NT2/D1 (cell line): ENCODE data around the gene MPG.
"Not testable (repeated sequence)": the region's sequence is repeated elsewhere in the genome, so short reads cannot be mapped to it uniquely, and the experiment has no call there.

Experiments
- DNase-seq: peaks from one replicate; pipeline ENCODE4 v3.0.0-alpha.2; 2011; ENCODE audit warnings: low read depth, low spot score
- H3K27me3 ChIP-seq: 2 replicates; pipeline ENCODE4 v1.6.0; 2011; ENCODE audit warnings: mild to moderate bottlenecking; ENCODE audit not compliant: insufficient read length, insufficient read depth
- H3K36me3 ChIP-seq: 2 replicates; pipeline ENCODE4 v1.6.1; 2011; ENCODE audit warnings: mild to moderate bottlenecking, low read length, mixed read lengths; ENCODE audit not compliant: insufficient read depth, insufficient read length
- H3K4me1 ChIP-seq: 2 replicates; pipeline ENCODE4 v1.5.1; 2011; ENCODE audit not compliant: insufficient read depth, insufficient read length
- H3K4me3 ChIP-seq: 2 replicates; pipeline ENCODE4 v1.5.1; 2011; ENCODE audit warnings: low read depth; ENCODE audit not compliant: insufficient read length
- H3K9ac ChIP-seq: 2 replicates; pipeline ENCODE4 v1.6.0; 2011; ENCODE audit warnings: low read depth; ENCODE audit not compliant: insufficient read length
- H3K9me3 ChIP-seq: 2 replicates; pipeline ENCODE4 v1.5.1; 2011; ENCODE audit warnings: mild to moderate bottlenecking, low read length; ENCODE audit not compliant: insufficient read depth
- SUZ12 ChIP-seq: IDR thresholded peaks from 2 replicates; pipeline ENCODE4 v1.6.1; 2011; ENCODE audit not compliant: insufficient read length, insufficient read depth; ENCODE audit errors: extremely low read depth
- YY1 ChIP-seq: IDR thresholded peaks from 2 replicates; pipeline ENCODE4 v1.6.1; 2011; ENCODE audit not compliant: insufficient read length, insufficient read depth
- ZNF274 ChIP-seq: IDR thresholded peaks from 2 replicates; pipeline ENCODE4 v1.6.1; 2011; ENCODE audit warnings: mild to moderate bottlenecking, low read depth, low read length

The MPG gene

GRCh38 chr16:36336-36984 is 41.6 kb upstream of the MPG start:
- H3K9ac ChIP-seq: no peak overlapping the region
- H3K4me1 ChIP-seq: peaks cover 11% of the 10 kb centered on the region
- TF ChIP-seq ZNF274: no peak
- TF ChIP-seq SUZ12: no peak
- no peak for TF ChIP-seq YY1
- peaks cover 1% of the 10 kb centered on the region; the same call in 1 of the 2 replicates for H3K9me3 ChIP-seq
- peaks cover 66% of the 10 kb centered on the region for H3K36me3 ChIP-seq
- no peak for DNase-seq
- H3K4me3 ChIP-seq: no peak overlapping the region
- no peaks in the 10 kb centered on the region for H3K27me3 ChIP-seq

- DNase-seq: no peak
- Histone ChIP-seq H3K36me3 (peaks cover 76% of the 10 kb centered on the region), H3K4me1 (peaks cover 11% of the 10 kb centered on the region), H3K4me3 (no peak overlapping the region), H3K27me3 (no peaks in the 10 kb centered on the region), H3K9ac (no peak overlapping the region), H3K9me3 (peaks cover 12% of the 10 kb centered on the region)
- TF ChIP-seq ZNF274: no peak
- no peak for TF ChIP-seq YY1
- TF ChIP-seq SUZ12: no peak
Measured at GRCh38 chr16:37511-37910, 40.5 kb upstream of the MPG start.

GRCh38 chr16:38206-38605 is 39.8 kb upstream of the MPG start:
- H3K4me3 ChIP-seq, H3K27me3 ChIP-seq, H3K9ac ChIP-seq, DNase-seq: not testable (repeated sequence)
- peaks cover 83% of the 10 kb centered on the region for H3K36me3 ChIP-seq
- peaks cover 19% of the 10 kb centered on the region for H3K9me3 ChIP-seq
- H3K4me1 ChIP-seq: peaks cover 11% of the 10 kb centered on the region

GRCh38 chr16:38941-39892 is 38.8 kb upstream of the MPG start:
- no peak overlapping the region for H3K4me3 ChIP-seq
- no peaks in the 10 kb centered on the region for H3K27me3 ChIP-seq
- peaks cover 84% of the 10 kb centered on the region for H3K36me3 ChIP-seq
- H3K4me1 ChIP-seq: peaks cover 11% of the 10 kb centered on the region
- peaks cover 19% of the 10 kb centered on the region for H3K9me3 ChIP-seq
- TF ChIP-seq SUZ12 (no peak), YY1 (no peak), ZNF274 (no peak)
- no peak for DNase-seq
- no peak overlapping the region for H3K9ac ChIP-seq

GRCh38 chr16:41439-42068 is 36.5 kb upstream of the MPG start:
- Histone ChIP-seq H3K9me3 (peaks cover 19% of the 10 kb centered on the region), H3K9ac (no peak overlapping the region), H3K4me1 (peaks cover 7% of the 10 kb centered on the region), H3K36me3 (peaks cover 88% of the 10 kb centered on the region), H3K4me3 (no peak overlapping the region), H3K27me3 (no peaks in the 10 kb centered on the region)
- DNase-seq: no peak
- TF ChIP-seq SUZ12: no peak
- no peak for TF ChIP-seq ZNF274
- no peak for TF ChIP-seq YY1

GRCh38 chr16:42069-42457 is 36.0 kb upstream of the MPG start:
- Histone ChIP-seq H3K4me1 (peaks cover 7% of the 10 kb centered on the region), H3K36me3 (peaks cover 89% of the 10 kb centered on the region), H3K9me3 (peaks cover 19% of the 10 kb centered on the region), H3K27me3 (no peaks in the 10 kb centered on the region), H3K4me3 (no peak overlapping the region), H3K9ac (no peak overlapping the region)
- DNase-seq: no peak
- no peak for TF ChIP-seq ZNF274
- TF ChIP-seq YY1: no peak
- TF ChIP-seq SUZ12: no peak

- peaks cover 89% of the 10 kb centered on the region for H3K36me3 ChIP-seq
- H3K4me1 ChIP-seq: peaks cover 7% of the 10 kb centered on the region
- H3K9me3 ChIP-seq: peaks cover 19% of the 10 kb centered on the region
- H3K9ac ChIP-seq: no peak overlapping the region
- H3K27me3 ChIP-seq: no peaks in the 10 kb centered on the region
- DNase-seq: no peak
- H3K4me3 ChIP-seq: no peak overlapping the region
- TF ChIP-seq YY1 (no peak), SUZ12 (no peak), ZNF274 (no peak)
Measured at GRCh38 chr16:42691-43090, 35.3 kb upstream of the MPG start.
